GM11168 (cell line): ENCODE data around the gene ATXN1.

ENCODE experiments used
- in situ Hi-C: fragments of 300-500 bp; cut with MboI; formaldehyde crosslinking; loops from one replicate; pipeline ENCODE4 v1.12.0; 2022; ENCODE audit warnings: low sequenced_read_pairs; ENCODE audit not compliant: unreplicated experiment

ATXN1 gene

GRCh38 chr6:16437095-16437494 lies 324.2 kb downstream of the ATXN1 start:
- in situ Hi-C loops = no loop called here

GRCh38 chr6:16436550-16436949 lies 324.7 kb downstream of the ATXN1 start:
- in situ Hi-C loops = no loop called here

GRCh38 chr6:16434885-16435284 lies 326.4 kb downstream of the ATXN1 start:
- in situ Hi-C loops = no loop called here

GRCh38 chr6:16433338-16433890 lies 327.8 kb downstream of the ATXN1 start:
- in situ Hi-C loops = no loop called here

- in situ Hi-C loops = no loop called here
Observed at GRCh38 chr6:16432075-16433032, 328.9 kb downstream of the ATXN1 start.

- in situ Hi-C loops = no loop called here
Observed at GRCh38 chr6:16431106-16431505, 330.2 kb downstream of the ATXN1 start.

- in situ Hi-C loops = no loop called here
Observed at GRCh38 chr6:16430391-16431089, 330.7 kb downstream of the ATXN1 start.

GRCh38 chr6:16429669-16430068 lies 331.6 kb downstream of the ATXN1 start:
- in situ Hi-C loops = no loop called here

- in situ Hi-C loops = no loop called here
Observed at GRCh38 chr6:16427124-16427523, 334.1 kb downstream of the ATXN1 start.

- in situ Hi-C loops = no loop called here
Observed at GRCh38 chr6:16425881-16426615, 335.2 kb downstream of the ATXN1 start.

GRCh38 chr6:16421462-16421960 lies 339.7 kb downstream of the ATXN1 start:
- in situ Hi-C loops = no loop called here

GRCh38 chr6:16420715-16421461 lies 340.4 kb downstream of the ATXN1 start:
- in situ Hi-C loops = no loop called here

- in situ Hi-C loops = no loop called here
Observed at GRCh38 chr6:16420337-16420714, 340.9 kb downstream of the ATXN1 start.

- in situ Hi-C loops = no loop called here
Observed at GRCh38 chr6:16419636-16420336, 341.5 kb downstream of the ATXN1 start.

GRCh38 chr6:16418151-16418550 lies 343.1 kb downstream of the ATXN1 start:
- in situ Hi-C loops = no loop called here

- in situ Hi-C loops = no loop called here
Observed at GRCh38 chr6:16415677-16416076, 345.6 kb downstream of the ATXN1 start.

- in situ Hi-C loops = no loop called here
Observed at GRCh38 chr6:16414205-16414604, 347.1 kb downstream of the ATXN1 start.

GRCh38 chr6:16413399-16413798 lies 347.9 kb downstream of the ATXN1 start:
- in situ Hi-C loops = no loop called here

GRCh38 chr6:16412982-16413381 lies 348.3 kb downstream of the ATXN1 start:
- in situ Hi-C loops = no loop called here
